Measurements from ENCODE around the gene ZNF778. TPM values are rescaled to one million over a fixed set of nuclear protein-coding genes. Genes with fewer than 3 reads are reported as not detected.

ZNF778 gene
- total and polyA plus RNA-seq, 2 of the 13 experiments (the other 11 are each of a cell fraction or from before 2014, with no cell fraction given): 3.8 to 7.2 TPM

GRCh38 chr16:89241187-89242007, 23.9 kb downstream of the ZNF778 start (continued):
- peak; percentile 98; the same call in 1 of the 2 replicates for TF ChIP-seq THAP9 (CRISPR knock-in tag; IDR thresholded peaks at IDR 0.05; ENCODE audit: borderline replicate concordance)
- TF ChIP-seq MTF1 (CRISPR knock-in tag; IDR thresholded peaks at IDR 0.05): no peak
- TF ChIP-seq RFX5 (IDR thresholded peaks at IDR 0.05; ENCODE audit: low read depth, low read length): peak; percentile 67
- 0 out of 2 replicates have a peak, but pooled peaks have one; percentile 10 for TF ChIP-seq ZNF230 (CRISPR knock-in tag; IDR thresholded peaks at IDR 0.05)
- TF ChIP-seq ZNF605 (CRISPR knock-in tag; IDR thresholded peaks at IDR 0.05): peak; percentile 20; the same call in 1 of the 2 replicates
- TF ChIP-seq ZNF331 (CRISPR knock-in tag; IDR thresholded peaks at IDR 0.05): peak; percentile 73; the same call in 1 of the 2 replicates
- TF ChIP-seq TCF12 (IDR thresholded peaks at IDR 0.05): no peak
- TF ChIP-seq TCF12 (CRISPR knock-in tag; IDR thresholded peaks at IDR 0.05): peak; percentile 80; the same call in 1 of the 2 replicates
- TF ChIP-seq ATF4 (CRISPR knock-in tag; IDR thresholded peaks at IDR 0.05): no peak; a peak in 1 of 4 replicates
- 0 out of 2 replicates have a peak, but pooled peaks have one; percentile 61 for TF ChIP-seq KLF13 (CRISPR knock-in tag; IDR thresholded peaks at IDR 0.05)
- TF ChIP-seq ZBTB20 (CRISPR knock-in tag; IDR thresholded peaks at IDR 0.05; ENCODE audit: borderline replicate concordance, low read depth): no peak; the same call in 1 of the 2 replicates
- TF ChIP-seq EP300 (IDR thresholded peaks at IDR 0.05; ENCODE audit: low read depth in 2 of 2, low read length in 2 of 2): no peak
- peak; percentile 57 for TF ChIP-seq EP300 (CRISPR knock-in tag; IDR thresholded peaks at IDR 0.05; ENCODE audit: borderline replicate concordance)
- peak; percentile 94 for TF ChIP-seq IRF9 (CRISPR knock-in tag; IDR thresholded peaks at IDR 0.05; ENCODE audit: borderline replicate concordance)
- TF ChIP-seq MAFF (IDR thresholded peaks at IDR 0.05; ENCODE audit: low read depth, low read length): no peak; the same call in 1 of the 2 replicates
- TF ChIP-seq ZNF235 (CRISPR knock-in tag; IDR thresholded peaks at IDR 0.05; ENCODE audit: borderline replicate concordance): peak; percentile 71; the same call in 1 of the 2 replicates
- peak; percentile 75; the same call in 1 of the 2 replicates for TF ChIP-seq CREBL2 (CRISPR knock-in tag; IDR thresholded peaks at IDR 0.05; ENCODE audit: borderline replicate concordance)
- TF ChIP-seq SAP130 (CRISPR knock-in tag; IDR thresholded peaks at IDR 0.05; ENCODE audit: low read depth): peak; percentile 97
- TF ChIP-seq MTF2 (CRISPR knock-in tag; IDR thresholded peaks at IDR 0.05; ENCODE audit: borderline replicate concordance): 0 out of 2 replicates have a peak, but pooled peaks have one; percentile 5
- TF ChIP-seq ZNF292 (CRISPR knock-in tag; IDR thresholded peaks at IDR 0.05; ENCODE audit: borderline replicate concordance, low read depth): no peak
- no peak for TF ChIP-seq PLRG1 (conservative IDR thresholded peaks at IDR 0.05)
- TF ChIP-seq SIX1 (CRISPR knock-in tag; IDR thresholded peaks at IDR 0.05; ENCODE audit: borderline replicate concordance): no peak
- TF ChIP-seq ZMAT3 (CRISPR knock-in tag; conservative IDR thresholded peaks at IDR 0.05): peak; percentile 87
- peak; percentile 88 for TF ChIP-seq KDM5A (IDR thresholded peaks at IDR 0.05; ENCODE audit: borderline replicate concordance, low read length)
- no peak; the same call in 1 of the 2 replicates for TF ChIP-seq SMYD3 (CRISPR knock-in tag; IDR thresholded peaks at IDR 0.05)
- TF ChIP-seq NCOA2 (CRISPR knock-in tag; IDR thresholded peaks at IDR 0.05): peak; percentile 69

Measured in HepG2 (cell line).